ENCODE data around the gene ACE2.

GRCh38 chrX:15570145-15570544 is 30.6 kb downstream of the ACE2 start:
- TF ChIP-seq REST (IDR thresholded peaks at IDR 0.05; ENCODE audit: insufficient read depth in 1 of 2, low read depth in 2 of 2, low read length in 2 of 2) (no peak), POLR2AphosphoS5 (IDR thresholded peaks at IDR 0.05; ENCODE audit: low read depth, low read length) (no peak), SIN3A (IDR thresholded peaks at IDR 0.05; ENCODE audit: borderline replicate concordance, insufficient read depth, low read length) (no peak), TAF1 (IDR thresholded peaks at IDR 0.05; ENCODE audit: borderline replicate concordance, insufficient read depth, low read length) (no peak)
